GM19238 (cell line): ENCODE results near the gene CAMK4.

Experiments used
- DNase-seq: peaks from one replicate; pipeline ENCODE4 v3.0.0; 2011; ENCODE audit warnings: low spot score; ENCODE audit not compliant: insufficient read length

Gene CAMK4

DNA sequence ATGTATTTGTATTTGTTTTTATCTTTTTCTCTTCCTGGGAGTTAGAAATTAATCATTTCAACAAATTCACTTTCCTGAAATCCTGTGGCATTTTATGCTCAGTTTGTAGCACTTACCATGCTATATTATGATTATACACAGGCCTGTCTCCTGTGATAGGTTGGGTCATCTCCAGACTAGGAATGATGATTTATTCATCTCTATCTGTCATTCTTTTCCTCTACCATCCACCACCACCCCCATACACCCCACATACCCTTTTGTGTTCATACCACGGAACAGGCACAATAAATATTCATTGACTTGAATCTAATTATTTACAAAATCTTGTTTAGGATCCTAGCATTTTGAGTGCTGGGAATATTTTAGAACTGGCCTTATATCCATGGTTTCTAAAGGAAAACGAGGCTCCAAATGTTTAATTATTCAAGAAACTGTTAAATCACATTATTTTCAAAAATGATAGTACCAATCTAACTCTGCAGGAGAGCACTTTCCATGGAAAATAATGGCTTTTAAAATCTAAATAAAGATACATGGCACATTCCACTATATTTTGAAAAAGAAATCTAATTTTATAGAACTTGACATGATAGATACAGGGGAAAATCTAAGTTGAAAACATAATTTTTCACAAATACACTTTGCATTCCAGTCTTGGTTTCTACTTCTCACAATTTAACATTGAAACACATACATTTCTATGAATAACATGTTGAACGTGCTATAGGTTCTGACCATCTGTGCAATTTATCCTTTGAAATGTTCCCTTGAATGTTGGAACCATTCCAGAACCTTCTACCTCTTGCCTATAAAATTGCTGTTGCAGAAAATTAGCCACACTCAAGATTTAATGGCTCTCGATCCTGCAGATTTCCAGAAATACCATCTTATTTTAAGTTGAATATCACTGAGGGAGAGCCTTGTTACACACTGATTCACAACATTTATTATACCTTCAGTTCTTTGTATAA is 198.8 kb downstream of the CAMK4 start:
- DNase-seq, result no peak

- no peak for DNase-seq
Measured at GRCh38 chr5:111425205-111425604, 201.0 kb downstream of the CAMK4 start.

- DNase-seq, result no peak
Measured at GRCh38 chr5:111427762-111428161, 203.6 kb downstream of the CAMK4 start.

GRCh38 chr5:111432883-111433536 is 208.8 kb downstream of the CAMK4 start:
- no peak for DNase-seq

DNA sequence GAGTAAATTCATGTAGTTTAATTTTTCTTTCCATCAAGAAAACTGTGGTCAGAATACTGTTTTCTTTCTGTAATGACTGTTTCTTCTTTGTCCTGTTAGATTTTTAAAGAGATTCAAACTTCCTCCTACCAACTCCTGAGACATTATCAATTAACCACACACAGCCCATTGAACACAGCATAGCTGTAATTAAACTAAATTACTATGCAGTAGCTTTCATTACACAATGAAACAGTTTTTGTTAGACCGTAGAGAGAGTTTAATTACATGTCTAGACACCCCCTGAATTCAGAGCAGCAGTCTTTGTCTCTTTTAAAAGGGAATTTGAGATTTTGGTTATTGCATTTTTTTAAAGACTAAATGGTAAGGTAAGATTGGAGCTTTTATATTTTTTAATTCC is 210.6 kb downstream of the CAMK4 start:
- DNase-seq, result no peak

DNA sequence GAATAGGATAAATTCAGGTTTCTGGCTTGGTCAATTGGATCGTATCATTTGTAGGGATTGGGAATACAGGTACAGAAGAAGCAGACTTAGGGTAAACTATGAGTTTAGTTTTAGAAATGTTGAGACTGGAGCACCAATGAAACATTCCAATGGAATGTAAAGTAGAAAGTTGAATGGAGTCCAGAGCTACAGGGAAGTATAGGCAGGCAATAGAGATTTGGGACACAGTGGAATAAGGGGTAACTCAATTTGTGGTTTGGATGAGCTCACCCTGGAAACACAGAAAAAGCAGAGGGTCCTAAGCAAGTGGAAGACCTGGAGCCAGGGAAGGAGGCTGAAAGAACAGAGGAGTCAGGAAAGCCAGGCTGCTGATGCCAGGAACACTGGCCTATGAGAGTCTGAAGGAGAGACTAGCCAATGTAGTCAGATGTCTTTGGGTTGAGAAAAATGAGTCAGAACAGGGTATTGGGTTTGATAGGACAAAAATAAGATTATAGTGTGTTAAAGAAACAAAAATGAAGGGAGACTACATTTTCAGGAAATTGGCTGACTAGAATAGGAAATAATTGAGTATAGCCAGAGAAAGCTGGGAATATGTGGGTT is 215.4 kb downstream of the CAMK4 start:
- DNase-seq, result no peak

GRCh38 chr5:111447099-111447498 is 222.9 kb downstream of the CAMK4 start:
- no peak for DNase-seq

DNA sequence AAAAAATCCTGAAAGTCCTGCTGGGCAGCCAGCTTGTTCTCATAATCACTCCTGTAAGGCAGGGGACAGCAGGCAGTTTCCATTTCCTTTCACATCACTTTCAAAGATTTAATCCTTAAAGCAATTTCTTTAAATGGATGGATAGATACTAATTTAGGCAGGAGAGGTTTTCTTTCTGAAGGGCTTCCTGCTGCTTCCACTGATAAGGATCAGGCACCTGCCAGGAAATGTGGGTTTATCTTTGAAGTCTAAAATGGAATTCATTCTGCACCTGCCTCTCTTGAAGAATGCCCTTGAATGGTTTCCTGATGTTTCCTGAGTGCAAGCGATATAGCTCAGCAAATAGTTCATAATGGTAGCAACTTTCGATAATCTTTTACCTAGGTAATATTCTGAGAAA is 223.6 kb downstream of the CAMK4 start:
- DNase-seq, result no peak

- DNase-seq, result no peak
Measured at GRCh38 chr5:111453295-111453694, 229.1 kb downstream of the CAMK4 start.

- no peak for DNase-seq
Measured at GRCh38 chr5:111453747-111454146, 229.6 kb downstream of the CAMK4 start.

DNA sequence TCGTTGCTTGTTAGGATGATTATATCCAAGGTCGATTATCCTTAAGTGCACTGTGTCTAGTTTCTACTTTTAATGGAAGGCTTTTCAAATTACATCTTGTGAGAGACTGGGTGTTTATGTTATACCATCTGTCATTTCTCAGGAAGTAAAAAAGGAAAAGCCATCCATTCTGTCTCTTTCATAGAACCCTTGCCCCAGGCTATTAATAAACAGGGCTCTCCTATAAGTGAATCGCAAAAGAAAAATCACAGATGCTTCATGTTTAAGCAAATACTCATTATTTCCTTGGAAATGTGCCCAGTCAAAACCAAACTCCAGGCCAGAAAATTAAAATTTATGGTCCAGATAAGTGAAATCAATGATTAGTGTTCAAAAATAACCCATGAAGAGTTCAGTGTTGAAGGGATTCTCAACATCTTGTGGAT is 230.0 kb downstream of the CAMK4 start:
- no peak for DNase-seq

DNA sequence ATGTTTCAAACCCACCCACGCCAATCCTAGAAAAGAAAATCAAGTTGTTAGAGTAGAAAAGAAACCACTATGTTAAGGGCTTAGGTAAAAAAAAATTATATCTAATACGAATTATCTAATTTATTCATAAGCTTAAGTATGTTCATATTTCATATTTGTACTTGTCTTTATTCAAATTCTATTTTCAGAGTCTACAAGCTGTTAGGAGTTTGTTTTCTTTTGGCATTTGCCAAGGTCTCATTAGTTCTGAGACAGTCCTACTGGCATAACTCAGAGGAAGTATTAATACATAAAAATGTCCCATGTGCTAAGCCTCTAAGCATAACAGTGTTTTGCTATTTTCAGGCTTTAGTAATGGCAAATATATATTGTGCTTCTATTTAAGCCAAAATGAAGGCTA is 230.6 kb downstream of the CAMK4 start:
- DNase-seq, result no peak

- DNase-seq, result no peak
Measured at GRCh38 chr5:111461255-111461671, 237.1 kb downstream of the CAMK4 start.

DNA sequence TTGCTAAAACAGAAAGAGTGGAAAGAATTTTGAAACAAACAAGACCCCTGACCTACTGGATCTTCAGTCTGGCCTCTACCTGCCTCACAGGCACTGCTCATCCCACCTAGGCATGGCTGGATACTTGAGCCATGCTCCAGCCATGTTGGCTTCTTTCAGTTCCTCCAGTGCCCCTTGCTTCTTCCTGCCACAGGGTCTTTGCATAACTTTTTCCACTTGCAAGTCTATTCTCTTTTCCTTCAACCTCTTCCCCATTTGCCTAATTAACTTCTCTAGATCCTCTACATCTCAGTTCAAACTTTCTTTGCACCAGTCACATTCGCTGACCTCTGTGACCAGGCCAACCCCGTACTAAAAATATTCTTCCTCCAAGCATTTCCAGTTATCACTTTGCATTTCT is 237.8 kb downstream of the CAMK4 start:
- DNase-seq, result no peak

GRCh38 chr5:111463311-111463710 is 239.1 kb downstream of the CAMK4 start:
- DNase-seq, result no peak

GRCh38 chr5:111469293-111469896 is 245.2 kb downstream of the CAMK4 start:
- DNase-seq, result no peak

- no peak for DNase-seq
Measured at GRCh38 chr5:111469903-111470302, 245.7 kb downstream of the CAMK4 start.

DNA sequence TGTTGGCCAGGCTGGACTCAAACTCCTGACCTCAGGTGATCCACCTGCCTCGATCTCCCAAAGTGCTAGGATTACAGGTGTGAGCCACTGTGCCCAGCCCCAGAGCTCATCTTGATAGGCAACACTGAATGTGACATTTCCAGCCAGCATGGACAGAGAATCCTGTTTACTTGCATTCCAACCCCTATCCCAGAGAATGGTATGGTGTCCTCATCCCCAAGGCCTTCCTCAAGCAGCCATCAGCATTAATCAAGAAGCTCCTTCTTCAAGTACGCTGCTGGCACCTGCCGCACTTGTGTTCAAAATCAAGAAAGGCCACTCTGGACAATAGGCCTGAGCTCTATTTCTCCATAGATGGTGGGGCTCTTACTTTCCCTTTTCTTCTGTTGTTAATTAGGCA is 247.9 kb downstream of the CAMK4 start:
- no peak for DNase-seq

DNA sequence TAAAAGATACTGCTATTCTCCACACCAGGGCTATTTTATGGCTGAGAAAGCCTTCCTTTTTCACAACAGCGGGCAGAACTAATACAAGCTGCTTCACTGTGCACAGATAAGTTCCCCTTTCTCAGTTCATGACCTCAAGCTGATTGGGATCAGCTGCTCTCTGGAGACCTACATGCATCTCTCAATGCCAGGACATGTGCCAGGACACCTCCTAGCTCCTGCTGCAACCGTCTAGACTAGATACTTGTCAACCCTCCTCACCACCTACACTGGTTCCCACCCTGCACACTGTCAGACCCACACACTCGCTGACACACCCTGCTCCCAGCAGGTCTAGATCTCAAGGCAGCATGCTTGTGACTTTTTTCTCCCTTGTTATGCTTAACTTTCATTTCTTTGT is 248.4 kb downstream of the CAMK4 start:
- DNase-seq, result no peak

DNA sequence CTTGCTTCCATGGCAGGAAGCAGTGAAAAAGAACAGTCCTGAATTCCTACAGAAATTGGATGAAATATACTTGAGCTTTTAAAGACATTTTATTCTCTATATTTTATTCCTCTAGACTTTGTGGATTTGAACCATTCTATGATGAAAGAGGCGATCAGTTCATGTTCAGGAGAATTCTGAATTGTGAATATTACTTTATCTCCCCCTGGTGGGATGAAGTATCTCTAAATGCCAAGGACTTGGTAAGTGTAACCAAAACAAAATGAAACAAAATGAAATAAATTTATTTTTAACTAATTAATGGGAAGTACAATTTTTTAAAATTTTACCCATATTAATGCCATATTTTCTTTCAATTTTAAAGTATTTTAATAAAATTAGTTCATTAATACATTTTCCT is 254.1 kb downstream of the CAMK4 start:
- DNase-seq, result no peak

- DNase-seq, result no peak
Measured at GRCh38 chr5:111478898-111479297, 254.7 kb downstream of the CAMK4 start.

GRCh38 chr5:111480346-111480745 is 256.2 kb downstream of the CAMK4 start:
- no peak for DNase-seq
